Breast epithelium (tissue), 4 donors: Measurements from ENCODE around the gene PRF1. TPM values are rescaled to one million over a fixed set of nuclear protein-coding genes. Genes with fewer than 3 reads are reported as not detected.

Experiments
- DNase-seq, 2 donors: peaks; one replicate each; pipeline ENCODE4 v3.0.0-alpha.2; 2019; ENCODE audit warnings: low spot score in 2 of 2
- H3K27ac ChIP-seq, 2 donors: fragments of 200-600 bp; sonication (generic) in 1 of 2; one replicate each; pipeline ENCODE4 v1.5.1; 2016 to 2019; ENCODE audit warnings: mild to moderate bottlenecking in 1 of 2
- H3K27me3 ChIP-seq, 2 donors: fragments of 200-600 bp; sonication (generic) in 1 of 2; one replicate each; pipeline versions ENCODE4 v1.5.1 to v1.6.0; 2017 to 2019; ENCODE audit warnings: control low read depth in 1 of 2, mild to moderate bottlenecking in 1 of 2
- H3K36me3 ChIP-seq: fragments of 200-600 bp; one replicate; pipeline ENCODE4 v1.5.1; 2019
- H3K4me1 ChIP-seq, 2 donors: fragments of 200-600 bp; sonication (generic); one replicate each; pipeline ENCODE4 v1.5.1; 2016 to 2019; ENCODE audit warnings: control low read depth in 1 of 2
- H3K4me3 ChIP-seq, 3 donors: fragments of 200-600 bp; sonication (generic); 1 replicate in 2 of 3; 2 replicates in 1 of 3; pipeline ENCODE4 v1.5.1; 2016 to 2019; ENCODE audit warnings: mild to moderate bottlenecking in 3 of 3, moderate library complexity in 2 of 3
- H3K9me3 ChIP-seq, 2 donors: fragments of 200-600 bp; sonication (generic) in 1 of 2; one replicate each; pipeline ENCODE4 v1.5.1; 2016 to 2019; ENCODE audit warnings: control low read depth in 1 of 2
- POLR2A ChIP-seq: fragments of 450-650 bp; IDR thresholded peaks from one replicate; pipeline ENCODE4 v1.6.1; 2016; ENCODE audit warnings: antibody characterized with exemption, mild to moderate bottlenecking, moderate library complexity
- POLR2AphosphoS5 ChIP-seq, 3 donors: sonication (generic); formaldehyde crosslinking; IDR thresholded peaks; one replicate each; pipeline ENCODE4 v1.6.1; 2017; ENCODE audit warnings: antibody characterized with exemption in 3 of 3
- intact Hi-C: fragments of 100-400 bp; cut with DNase I; formaldehyde crosslinking; loops from one replicate; pipeline ENCODE4 v1.15.1; 2023; ENCODE audit warnings: low total_unique reads
- total RNA-seq, 3 donors: library from RNA; depleted of rRNA; stranded (reverse); fragments of >200 nt; gene quantifications; one replicate each; pipeline ENCODE4 v1.1.0, GENCODE V29; 2016
- TF ChIP-seq, protein P1 (sequence below), 3 donors: fragments of 450-650 bp; IDR thresholded peaks; one replicate each; pipeline ENCODE4 v1.5.1; 2016 to 2017; ENCODE audit warnings: antibody characterized with exemption in 3 of 3, mild to moderate bottlenecking in 3 of 3, moderate library complexity in 3 of 3

The PRF1 gene
- total RNA-seq, 3 donors from 2014 or later = 2.2 to 4.3 (median 2.2) TPM

DNA sequence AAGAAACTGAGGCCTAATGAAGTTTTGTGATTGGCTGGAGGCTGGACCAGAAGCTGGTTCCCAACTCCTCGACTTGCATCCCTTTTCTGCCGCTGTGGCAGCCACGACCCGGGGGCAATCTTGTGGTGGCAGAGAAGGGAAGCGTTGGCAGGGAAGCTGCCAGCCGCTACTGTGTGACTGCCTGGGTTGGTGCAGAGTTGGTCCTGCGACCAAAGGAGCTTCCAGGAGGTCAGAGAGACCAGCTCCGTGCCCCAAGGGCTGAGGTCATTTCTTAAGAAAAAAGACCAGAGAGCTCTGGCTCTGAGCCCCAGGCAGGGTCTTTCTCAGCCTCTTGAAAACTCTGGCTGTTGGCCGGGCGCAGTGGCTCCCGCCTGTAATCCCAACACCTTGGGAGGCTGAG, 47.2 kb downstream of the PRF1 start:
- Histone ChIP-seq H3K9me3 (no peaks in the 10 kb centered on the region), H3K27ac (no peak overlapping the region), H3K4me3 (no peak overlapping the region), H3K27me3 (no peaks in the 10 kb centered on the region), H3K36me3 (no peaks in the 10 kb centered on the region), H3K4me1 (no peaks in the 10 kb centered on the region)
- intact Hi-C loops = loop anchor here (10.0 kb wide), 1 partner anchor 199 kb away; no protein-coding TSS in a partner anchor
- DNase-seq = no peak
- TF ChIP-seq, protein P1, sequence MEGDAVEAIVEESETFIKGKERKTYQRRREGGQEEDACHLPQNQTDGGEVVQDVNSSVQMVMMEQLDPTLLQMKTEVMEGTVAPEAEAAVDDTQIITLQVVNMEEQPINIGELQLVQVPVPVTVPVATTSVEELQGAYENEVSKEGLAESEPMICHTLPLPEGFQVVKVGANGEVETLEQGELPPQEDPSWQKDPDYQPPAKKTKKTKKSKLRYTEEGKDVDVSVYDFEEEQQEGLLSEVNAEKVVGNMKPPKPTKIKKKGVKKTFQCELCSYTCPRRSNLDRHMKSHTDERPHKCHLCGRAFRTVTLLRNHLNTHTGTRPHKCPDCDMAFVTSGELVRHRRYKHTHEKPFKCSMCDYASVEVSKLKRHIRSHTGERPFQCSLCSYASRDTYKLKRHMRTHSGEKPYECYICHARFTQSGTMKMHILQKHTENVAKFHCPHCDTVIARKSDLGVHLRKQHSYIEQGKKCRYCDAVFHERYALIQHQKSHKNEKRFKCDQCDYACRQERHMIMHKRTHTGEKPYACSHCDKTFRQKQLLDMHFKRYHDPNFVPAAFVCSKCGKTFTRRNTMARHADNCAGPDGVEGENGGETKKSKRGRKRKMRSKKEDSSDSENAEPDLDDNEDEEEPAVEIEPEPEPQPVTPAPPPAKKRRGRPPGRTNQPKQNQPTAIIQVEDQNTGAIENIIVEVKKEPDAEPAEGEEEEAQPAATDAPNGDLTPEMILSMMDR (IDR thresholded peaks at IDR 0.05) = no peak
- no peak for TF ChIP-seq POLR2A
- TF ChIP-seq POLR2AphosphoS5 (IDR thresholded peaks at IDR 0.05) = no peak

DNA sequence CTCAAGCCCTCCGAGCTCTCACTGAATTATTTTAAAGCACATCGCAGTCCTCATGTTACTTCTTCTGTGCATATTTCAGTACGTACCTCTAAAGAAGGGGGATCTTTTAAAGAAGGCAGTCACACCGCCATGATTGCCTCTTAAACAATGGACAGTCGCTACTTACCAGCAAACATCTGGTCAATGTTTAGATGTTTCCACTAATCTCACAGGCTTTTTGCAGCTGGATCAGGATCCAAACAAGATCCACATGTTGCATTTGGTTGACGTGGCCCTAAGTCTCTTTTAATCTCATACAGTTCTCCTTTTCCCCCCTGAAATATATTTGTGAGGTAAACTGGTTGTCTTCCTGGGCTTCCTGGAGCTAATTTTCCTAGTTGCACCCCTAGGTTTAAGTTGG, 50.0 kb downstream of the PRF1 start:
- TF ChIP-seq POLR2AphosphoS5 (IDR thresholded peaks at IDR 0.05) = no peak
- no peak for TF ChIP-seq POLR2A
- TF ChIP-seq, protein P1 (IDR thresholded peaks at IDR 0.05) = no peak
- Histone ChIP-seq H3K36me3 (no peaks in the 10 kb centered on the region), H3K9me3 (no peaks in the 10 kb centered on the region), H3K4me1 (no peaks in the 10 kb centered on the region), H3K4me3 (no peak overlapping the region), H3K27ac (no peak overlapping the region), H3K27me3 (no peaks in the 10 kb centered on the region)
- no peak for DNase-seq
- intact Hi-C loops = loop anchor here (10.0 kb wide), 1 partner anchor 202 kb away; no protein-coding TSS in a partner anchor

DNA sequence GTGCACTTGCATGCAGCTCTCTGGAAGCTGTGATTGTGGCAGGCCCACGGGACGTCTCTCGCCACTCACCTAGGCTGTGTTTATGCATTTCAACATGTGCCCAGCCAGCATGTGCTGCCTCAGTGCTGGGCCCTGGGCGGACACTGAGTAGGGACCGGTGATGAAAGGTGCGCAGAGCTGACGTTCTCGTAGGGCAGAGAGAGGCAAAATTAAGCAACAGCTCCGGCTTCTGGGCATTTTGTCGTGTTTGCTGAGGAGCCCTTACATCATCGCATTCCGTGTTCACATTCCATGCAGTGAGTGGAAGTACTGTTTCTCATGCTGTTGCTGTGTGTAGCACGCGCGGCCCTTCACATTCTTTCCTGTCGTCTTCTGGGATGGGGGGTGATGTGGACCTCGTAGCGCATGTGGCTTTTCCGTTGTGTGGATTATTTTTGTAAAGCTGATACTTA, 50.5 kb downstream of the PRF1 start:
- no peaks in the 10 kb centered on the region for H3K36me3 ChIP-seq
- intact Hi-C loops = loop anchor here (10.0 kb wide), 1 partner anchor 203 kb away; no protein-coding TSS in a partner anchor

DNA sequence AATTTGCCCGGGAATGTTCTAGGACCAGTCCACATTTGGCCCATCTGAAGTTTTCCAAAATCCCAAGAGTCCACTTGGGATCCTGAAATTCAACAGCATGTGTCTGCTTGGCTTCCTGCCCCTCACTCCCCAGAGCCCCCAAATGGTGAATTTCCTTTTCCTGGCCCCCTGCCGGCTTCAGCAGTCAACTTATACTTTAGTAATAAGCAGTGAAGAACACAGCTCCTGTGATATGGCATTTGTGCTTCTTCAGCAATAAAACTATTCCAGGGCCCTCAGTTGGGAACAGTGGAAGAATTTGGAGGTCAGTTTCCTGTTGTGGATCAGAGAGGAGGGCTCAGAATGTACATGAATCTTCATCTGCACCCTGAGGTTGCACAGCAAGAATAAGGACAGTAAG, 51.1 kb downstream of the PRF1 start:
- H3K27me3 ChIP-seq = no peaks in the 10 kb centered on the region
- H3K36me3 ChIP-seq = no peaks in the 10 kb centered on the region
- H3K4me3 ChIP-seq = no peak overlapping the region
- no peak for TF ChIP-seq POLR2A
- TF ChIP-seq, protein P1 (IDR thresholded peaks at IDR 0.05) = no peak
- no peak for TF ChIP-seq POLR2AphosphoS5 (IDR thresholded peaks at IDR 0.05)
- H3K9me3 ChIP-seq = no peaks in the 10 kb centered on the region
- intact Hi-C loops = loop anchor here (10.0 kb wide), 1 partner anchor 203 kb away; no protein-coding TSS in a partner anchor
- no peaks in the 10 kb centered on the region for H3K4me1 ChIP-seq
- no peak for DNase-seq
- no peak overlapping the region for H3K27ac ChIP-seq

More for the DNA sequence above, 50.5 kb downstream of the PRF1 start:
- Histone ChIP-seq H3K27ac (no peak overlapping the region), H3K4me1 (no peaks in the 10 kb centered on the region), H3K27me3 (no peaks in the 10 kb centered on the region), H3K4me3 (no peak overlapping the region), H3K9me3 (no peaks in the 10 kb centered on the region)
- no peak for TF ChIP-seq POLR2A
- DNase-seq = no peak

DNA sequence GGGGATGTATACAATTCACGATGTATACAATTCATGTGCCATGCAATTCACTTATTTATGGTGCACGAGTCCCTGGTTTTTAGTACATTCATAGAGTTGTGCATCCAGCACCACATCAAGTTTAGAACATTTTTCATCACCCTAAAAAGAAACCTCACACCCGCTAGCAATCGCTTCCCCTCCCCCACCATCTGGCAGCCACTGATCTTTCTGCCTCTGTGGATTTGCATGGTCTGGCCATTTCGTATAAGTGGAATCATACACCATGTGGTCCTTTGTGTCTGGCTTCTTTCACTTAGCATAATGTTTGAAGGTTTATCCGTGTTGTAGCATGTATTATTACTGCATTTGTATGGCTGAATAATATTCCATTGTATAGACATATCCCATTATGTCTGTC, 52.1 kb downstream of the PRF1 start:
- H3K27me3 ChIP-seq = no peaks in the 10 kb centered on the region
- H3K4me1 ChIP-seq = no peaks in the 10 kb centered on the region
- no peak overlapping the region for H3K4me3 ChIP-seq
- TF ChIP-seq POLR2AphosphoS5 (IDR thresholded peaks at IDR 0.05) = no peak
- TF ChIP-seq, protein P1 (IDR thresholded peaks at IDR 0.05) = no peak
- no peak for TF ChIP-seq POLR2A
- DNase-seq = no peak
- no peak overlapping the region for H3K27ac ChIP-seq
- intact Hi-C loops = loop anchor here (10.0 kb wide), 1 partner anchor 204 kb away; no protein-coding TSS in a partner anchor
- no peaks in the 10 kb centered on the region for H3K9me3 ChIP-seq
- H3K36me3 ChIP-seq = no peaks in the 10 kb centered on the region
